H9 (cell line): ENCODE results near the gene STAC2. TPM values are rescaled to one million over a fixed set of nuclear protein-coding genes. Genes with fewer than 3 reads are reported as not detected.

ENCODE experiments used
- DNase-seq: peaks from one replicate; pipeline ENCODE4 v3.0.0-alpha.2; 2017
- H2AFZ ChIP-seq: one replicate; pipeline ENCODE4 v1.6.1; 2013; ENCODE audit warnings: mild to moderate bottlenecking, low read length, control low read depth, moderate library complexity
- H2AK5ac ChIP-seq: 2 replicates; pipeline ENCODE4 v1.6.1; 2013; ENCODE audit warnings: low read length, control low read depth, mixed read lengths; ENCODE audit not compliant: insufficient read length
- H2BK120ac ChIP-seq: one replicate; pipeline ENCODE4 v1.6.1; 2013; ENCODE audit warnings: low read depth, mild to moderate bottlenecking, low read length, control low read depth, inconsistent platforms; ENCODE audit not compliant: poor library complexity, severe bottlenecking
- H2BK12ac ChIP-seq: 2 replicates; pipeline ENCODE4 v1.6.1; 2013; ENCODE audit warnings: low read length, control low read depth, mixed read lengths, low read depth; ENCODE audit not compliant: insufficient read length
- H2BK15ac ChIP-seq: 2 replicates; pipeline ENCODE4 v1.6.1; 2013; ENCODE audit warnings: low read depth, low read length, control low read depth
- H2BK20ac ChIP-seq: one replicate; pipeline ENCODE4 v1.6.1; 2013; ENCODE audit warnings: low read depth, mild to moderate bottlenecking, low read length, control low read depth, inconsistent platforms; ENCODE audit not compliant: poor library complexity, severe bottlenecking
- H2BK5ac ChIP-seq: 2 replicates; pipeline ENCODE4 v1.6.1; 2013; ENCODE audit warnings: low read length, control low read depth, mixed read lengths; ENCODE audit not compliant: insufficient read length
- H3K14ac ChIP-seq: 2 replicates; pipeline ENCODE4 v1.6.1; 2013; ENCODE audit warnings: low read length, control low read depth; ENCODE audit not compliant: insufficient read depth
- H3K18ac ChIP-seq: 2 replicates; pipeline ENCODE4 v1.6.1; 2013; ENCODE audit warnings: low read depth, mild to moderate bottlenecking, mixed read lengths, low read length, control low read depth; ENCODE audit not compliant: insufficient read length
- H3K23ac ChIP-seq: 2 replicates; pipeline ENCODE4 v1.6.1; 2013; ENCODE audit warnings: low read length, control low read depth, mixed read lengths, low read depth; ENCODE audit not compliant: insufficient read length
- H3K23me2 ChIP-seq: 2 replicates; pipeline ENCODE4 v1.6.1; 2013; ENCODE audit warnings: low read depth, mild to moderate bottlenecking, mixed read lengths, low read length, control low read depth; ENCODE audit not compliant: insufficient read length, poor library complexity, severe bottlenecking
- H3K27ac ChIP-seq: 2 replicates; pipeline ENCODE4 v1.5.1; 2013; ENCODE audit warnings: low read length, control low read depth, mixed read lengths, low read depth; ENCODE audit not compliant: insufficient read length
- H3K27me3 ChIP-seq: 2 replicates; pipeline ENCODE4 v1.6.1; 2013; ENCODE audit warnings: low read length, control low read depth, inconsistent platforms; ENCODE audit not compliant: insufficient read depth
- H3K4ac ChIP-seq: 2 replicates; pipeline ENCODE4 v1.6.1; 2013; ENCODE audit warnings: low read depth, mild to moderate bottlenecking, control low read depth, inconsistent platforms, low read length, moderate library complexity
- H3K4me1 ChIP-seq: 2 replicates; pipeline ENCODE4 v1.6.1; 2013; ENCODE audit warnings: low read length, control low read depth, inconsistent platforms; ENCODE audit not compliant: insufficient read depth
- H3K4me2 ChIP-seq: 2 replicates; pipeline ENCODE4 v1.6.1; 2013; ENCODE audit warnings: low read length, control low read depth, mixed read lengths; ENCODE audit not compliant: insufficient read length, insufficient read depth
- H3K56ac ChIP-seq: 2 replicates; pipeline ENCODE4 v1.6.1; 2013; ENCODE audit warnings: low read depth, mild to moderate bottlenecking, mixed read lengths, low read length, control low read depth; ENCODE audit not compliant: insufficient read length
- H3K79me1 ChIP-seq: 2 replicates; pipeline ENCODE4 v1.6.1; 2013; ENCODE audit warnings: low read depth, mild to moderate bottlenecking, moderate library complexity, low read length, control low read depth, inconsistent platforms; ENCODE audit not compliant: insufficient read depth, poor library complexity, severe bottlenecking
- H3K79me2 ChIP-seq: 2 replicates; pipeline ENCODE4 v1.6.1; 2013; ENCODE audit warnings: low read length, control low read depth, inconsistent platforms; ENCODE audit not compliant: insufficient read depth
- H3K9ac ChIP-seq: 2 replicates; pipeline ENCODE4 v1.6.1; 2013; ENCODE audit warnings: low read length, control low read depth, mixed read lengths; ENCODE audit not compliant: insufficient read length; ENCODE audit errors: extremely low read depth
- H3K9me3 ChIP-seq: one replicate; pipeline ENCODE4 v1.6.1; 2013; ENCODE audit warnings: low read depth, low read length, inconsistent platforms; ENCODE audit not compliant: control insufficient read depth
- H3T11ph ChIP-seq: one replicate; pipeline ENCODE4 v1.6.1; 2013; ENCODE audit warnings: mild to moderate bottlenecking, low read length, control low read depth, inconsistent platforms
- H4K20me1 ChIP-seq: one replicate; pipeline ENCODE4 v1.6.1; 2013; ENCODE audit not compliant: control insufficient read depth, insufficient read length, insufficient read depth
- H4K5ac ChIP-seq: 2 replicates; pipeline ENCODE4 v1.6.1; 2013; ENCODE audit warnings: low read depth, mild to moderate bottlenecking, mixed read lengths, low read length, control low read depth; ENCODE audit not compliant: insufficient read length
- H4K8ac ChIP-seq: replicated peaks from 2 replicates; pipeline ENCODE4 v1.6.1; 2013; ENCODE audit warnings: low read length, control low read depth, mixed read lengths, low read depth; ENCODE audit not compliant: insufficient read length
- H4K91ac ChIP-seq: 2 replicates; pipeline ENCODE4 v1.6.1; 2013; ENCODE audit warnings: low read depth, mild to moderate bottlenecking, moderate library complexity, mixed read lengths, low read length, control low read depth; ENCODE audit not compliant: insufficient read length
- H3K27ac Mint-ChIP-seq, 3 experiments: 2 replicates in 2 of 3; 3 replicates in 1 of 3; pipeline ENCODE4 v1.8.0; 2020 to 2021; ENCODE audit warnings: mixed read lengths in 3 of 3, mild to moderate bottlenecking in 1 of 3, moderate library complexity in 1 of 3
- H3K27me3 Mint-ChIP-seq: 2 replicates; pipeline ENCODE4 v1.8.0; 2021; ENCODE audit warnings: low read depth, mild to moderate bottlenecking, moderate library complexity, mixed read lengths
- H3K36me3 Mint-ChIP-seq, 3 experiments: 2 replicates in 2 of 3; 3 replicates in 1 of 3; pipeline ENCODE4 v1.8.0; 2020 to 2021; ENCODE audit warnings: low read depth in 3 of 3, mixed read lengths in 3 of 3; ENCODE audit not compliant: insufficient read depth in 1 of 3
- H3K4me1 Mint-ChIP-seq, 2 experiments: 2 replicates each; pipeline ENCODE4 v1.8.0; 2020; ENCODE audit warnings: mixed read lengths in 2 of 2
- H3K4me3 Mint-ChIP-seq, 2 experiments: 2 replicates in 1 of 2; 3 replicates in 1 of 2; pipeline ENCODE4 v1.8.0; 2020 to 2021; ENCODE audit warnings: mild to moderate bottlenecking in 2 of 2, mixed read lengths in 2 of 2, moderate library complexity in 1 of 2
- H3K9me3 Mint-ChIP-seq, 2 experiments: 2 replicates in 1 of 2; 3 replicates in 1 of 2; pipeline ENCODE4 v1.8.0; 2020; ENCODE audit warnings: mild to moderate bottlenecking in 2 of 2, mixed read lengths in 2 of 2, moderate library complexity in 1 of 2
- CTCF ChIP-seq: fragments of 200-600 bp; sonication (generic); conservative IDR thresholded peaks from 3 replicates; pipeline ENCODE4 v1.8.0; 2021; ENCODE audit warnings: antibody characterized with exemption, mild to moderate bottlenecking
- WGBS: extraction: QIAGEN DNeasy Blood & Tissue Kit; methylation state at CpG from one replicate; pipeline ENCODE4 v1.1.7; 2013; ENCODE audit warnings: missing lambda C conversion rate, low lambda C conversion rate, mixed read lengths; ENCODE audit not compliant: insufficient read length; ENCODE audit errors: extremely low coverage; 5-methylcytosine and 5-hydroxymethylcytosine counted together
- total RNA-seq: library from RNA; stranded (reverse); gene quantifications from 2 replicates; pipeline ENCODE4 v1.2.1, GENCODE V29; 2021

The STAC2 gene
- total RNA-seq, 1 experiment from 2014 or later = 2.5 TPM

- no peak overlapping the region for H3K23ac ChIP-seq
- peaks cover 13 to 33% (median 29%) of the 10 kb centered on the region in 3 experiments for H3K36me3 Mint-ChIP-seq
- no peak overlapping the region for H3K14ac ChIP-seq
- H3K27ac Mint-ChIP-seq = peak overlapping the region in 2 of 3 experiments; percentile 87 to 89; a peak in 4 of 7 replicates
- no peak overlapping the region for H3K9ac ChIP-seq
- H3K79me1 ChIP-seq = peaks cover 4% of the 10 kb centered on the region
- WGBS = no CpG with 5 or more reads among the region's 10 CpGs
- no peak overlapping the region for H3K56ac ChIP-seq
- no peak for TF ChIP-seq CTCF
- peaks cover 30 to 45% of the 10 kb centered on the region in 2 experiments for H3K4me1 Mint-ChIP-seq
- H2BK5ac ChIP-seq = no peak overlapping the region
- peaks cover 4% of the 10 kb centered on the region; the same call in 1 of the 2 replicates for H3K4me1 ChIP-seq
- peaks cover 12% of the 10 kb centered on the region for H3K23me2 ChIP-seq
- H4K20me1 ChIP-seq = peaks cover 4% of the 10 kb centered on the region
- H4K8ac ChIP-seq = no peak overlapping the region
- H2BK20ac ChIP-seq = no peak overlapping the region
- H3K4ac ChIP-seq = no peak overlapping the region
- H3T11ph ChIP-seq = no peak overlapping the region
- H3K79me2 ChIP-seq = peaks cover 6% of the 10 kb centered on the region; the same call in 1 of the 2 replicates
- DNase-seq = peak; percentile 80
- no peak overlapping the region for H2AFZ ChIP-seq
- H3K18ac ChIP-seq = no peak overlapping the region
- peak overlapping the region; percentile 68 for H3K4me2 ChIP-seq
- H3K4me3 Mint-ChIP-seq = peak overlapping the region; percentile 26 to 98
- H3K9me3 ChIP-seq = no peaks in the 10 kb centered on the region
- no peak overlapping the region for H2BK120ac ChIP-seq
- no peak overlapping the region for H2BK12ac ChIP-seq
- no peaks in the 10 kb centered on the region for H3K27me3 Mint-ChIP-seq
- H3K27me3 ChIP-seq = peaks cover 4% of the 10 kb centered on the region; the same call in 1 of the 2 replicates
- H3K9me3 Mint-ChIP-seq = peaks cover 0 to 4% of the 10 kb centered on the region in 2 experiments; a peak in 1 of 5 replicates
- H2AK5ac ChIP-seq = no peak overlapping the region
- no peak overlapping the region for H2BK15ac ChIP-seq
- no peak overlapping the region for H4K5ac ChIP-seq
- H3K27ac ChIP-seq = no peak overlapping the region
- no peak overlapping the region for H4K91ac ChIP-seq
Measured at GRCh38 chr17:39194985-39195524, 30.7 kb downstream of the STAC2 start.
